Smooth muscle cell (in vitro differentiated cells): Measurements from ENCODE around the gene NOS1AP. TPM values are rescaled to one million over a fixed set of nuclear protein-coding genes. Genes with fewer than 3 reads are reported as not detected.

Experiments used
- DNase-seq: peaks from one replicate; lab custom pipeline; 2025; ENCODE audit not compliant: unreplicated experiment; lab: John Stamatoyannopoulos, UW
- H2AFZ ChIP-seq: fragments of 200-600 bp; sonication (generic); 2 replicates; pipeline ENCODE4 v1.6.0; 2016; ENCODE audit warnings: antibody characterized with exemption, low read depth, mild to moderate bottlenecking
- H3F3A ChIP-seq: fragments of 200-600 bp; sonication (generic); 2 replicates; pipeline ENCODE4 v1.6.0; 2017; ENCODE audit warnings: antibody characterized with exemption, low read depth
- H3K27ac ChIP-seq: fragments of 200-600 bp; sonication (generic); 2 replicates; pipeline ENCODE4 v1.5.1; 2016; ENCODE audit warnings: low read depth, mild to moderate bottlenecking
- H3K27me3 ChIP-seq: fragments of 200-600 bp; sonication (generic); 2 replicates; pipeline ENCODE4 v1.6.1; 2016; ENCODE audit warnings: low read depth, mild to moderate bottlenecking
- H3K36me3 ChIP-seq: fragments of 200-600 bp; sonication (generic); 2 replicates; pipeline ENCODE4 v1.5.1; 2016; ENCODE audit warnings: low read depth
- H3K4me1 ChIP-seq: fragments of 200-600 bp; sonication (generic); 2 replicates; pipeline ENCODE4 v1.5.1; 2016; ENCODE audit warnings: low read depth
- H3K4me2 ChIP-seq: fragments of 200-600 bp; sonication (generic); 2 replicates; pipeline ENCODE4 v1.6.0; 2016; ENCODE audit warnings: mild to moderate bottlenecking
- H3K4me3 ChIP-seq: fragments of 200-600 bp; sonication (generic); 2 replicates; pipeline ENCODE4 v1.5.1; 2016; ENCODE audit warnings: mild to moderate bottlenecking
- H3K79me2 ChIP-seq: fragments of 200-600 bp; sonication (generic); 2 replicates; pipeline ENCODE4 v1.6.0; 2016; ENCODE audit warnings: low read depth, mild to moderate bottlenecking
- H3K9ac ChIP-seq: fragments of 200-600 bp; sonication (generic); 2 replicates; pipeline ENCODE4 v1.6.0; 2016; ENCODE audit warnings: low read depth
- H3K9me3 ChIP-seq: fragments of 200-600 bp; sonication (generic); replicated peaks from 2 replicates; pipeline ENCODE4 v1.5.1; 2016; ENCODE audit warnings: low read depth
- H4K20me1 ChIP-seq: fragments of 200-600 bp; sonication (generic); 2 replicates; pipeline ENCODE4 v1.6.0; 2016; ENCODE audit warnings: low read depth
- CTCF ChIP-seq: fragments of 200-600 bp; sonication (generic); IDR thresholded peaks from 2 replicates; pipeline ENCODE4 v1.5.1; 2017; ENCODE audit warnings: borderline replicate concordance, mild to moderate bottlenecking, antibody characterized with exemption; ENCODE audit not compliant: insufficient read depth, poor library complexity, severe bottlenecking
- WGBS: methylation state at CpG from one replicate; pipeline ENCODE4 v1.1.7; 2016; ENCODE audit warnings: low lambda C conversion rate; 5-methylcytosine and 5-hydroxymethylcytosine counted together
- polyA plus RNA-seq: library from polyadenylated mRNA; unstranded; fragments of >200 nt; fragmentation: Nextera tagmentation; extraction: Ambion mirVana; gene quantifications from 2 replicates; pipeline ENCODE4 v1.2.1, GENCODE V29; 2016
- total RNA-seq: library from RNA; depleted of rRNA; stranded (reverse); fragments of >200 nt; gene quantifications from 2 replicates; pipeline ENCODE4 v1.2.3, GENCODE V29; 2014

NOS1AP gene
- total and polyA plus RNA-seq, 2 experiments from 2014 or later: 0.54 to 0.80 TPM

- no peak for DNase-seq
- no peaks in the 10 kb centered on the region for H3K79me2 ChIP-seq
- H3K27ac ChIP-seq: no peak overlapping the region
- no peak overlapping the region for H2AFZ ChIP-seq
- H3F3A ChIP-seq: no peaks in the 10 kb centered on the region
- no peak overlapping the region for H3K9ac ChIP-seq
- H3K36me3 ChIP-seq: no peaks in the 10 kb centered on the region
- TF ChIP-seq CTCF: no peak
- no peaks in the 10 kb centered on the region for H4K20me1 ChIP-seq
- no peak overlapping the region for H3K4me2 ChIP-seq
- H3K4me1 ChIP-seq: no peaks in the 10 kb centered on the region
- H3K4me3 ChIP-seq: no peak overlapping the region
- no peaks in the 10 kb centered on the region for H3K9me3 ChIP-seq
- peaks cover 4% of the 10 kb centered on the region for H3K27me3 ChIP-seq
Observed at GRCh38 chr1:162333991-162334390, 264.5 kb downstream of the NOS1AP start.

DNA sequence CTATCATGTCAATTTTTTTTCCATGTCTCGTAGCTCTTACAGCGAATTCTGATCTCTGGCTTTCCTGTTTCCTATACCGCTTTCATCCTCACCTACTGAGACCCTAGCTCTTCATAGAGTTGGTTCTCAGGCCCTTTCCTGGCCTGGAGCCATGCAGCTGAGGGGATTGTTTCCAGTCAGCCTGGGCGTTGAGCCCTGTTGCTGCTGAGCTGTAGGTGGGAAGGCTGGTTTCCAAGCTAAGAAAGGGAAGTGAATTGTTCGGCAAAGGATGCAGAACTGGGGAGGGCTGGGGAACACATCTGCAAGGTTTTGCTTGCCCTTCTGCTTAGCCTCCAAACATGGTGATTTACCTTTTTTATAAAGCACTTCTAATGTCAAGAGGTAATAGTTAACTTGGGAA, 265.6 kb downstream of the NOS1AP start:
- WGBS: 97% methylated on average over 5 of the region's 5 CpGs
- no peak for DNase-seq
- H3K36me3 ChIP-seq: no peaks in the 10 kb centered on the region
- no peaks in the 10 kb centered on the region for H3K27me3 ChIP-seq
- no peaks in the 10 kb centered on the region for H3K9me3 ChIP-seq
- H3K27ac ChIP-seq: no peak overlapping the region
- H3K9ac ChIP-seq: no peak overlapping the region
- no peak overlapping the region for H3K4me3 ChIP-seq
- TF ChIP-seq CTCF: no peak
- H3K4me1 ChIP-seq: no peaks in the 10 kb centered on the region
- H4K20me1 ChIP-seq: no peaks in the 10 kb centered on the region
- H2AFZ ChIP-seq: no peak overlapping the region
- no peaks in the 10 kb centered on the region for H3K79me2 ChIP-seq
- H3F3A ChIP-seq: no peaks in the 10 kb centered on the region
- H3K4me2 ChIP-seq: no peak overlapping the region

GRCh38 chr1:162336621-162337285, 267.3 kb downstream of the NOS1AP start:
- Histone ChIP-seq H3K27me3 (no peaks in the 10 kb centered on the region), H3F3A (no peaks in the 10 kb centered on the region), H3K9ac (no peak overlapping the region), H3K79me2 (no peaks in the 10 kb centered on the region), H2AFZ (no peak overlapping the region), H3K36me3 (no peaks in the 10 kb centered on the region), H3K4me1 (no peaks in the 10 kb centered on the region), H3K4me3 (no peak overlapping the region), H3K4me2 (no peak overlapping the region), H4K20me1 (no peaks in the 10 kb centered on the region), H3K9me3 (no peaks in the 10 kb centered on the region), H3K27ac (no peak overlapping the region)
- no peak for DNase-seq
- TF ChIP-seq CTCF: no peak
- 90% methylated on average over 7 of the region's 7 CpGs for WGBS

- H3K4me3 ChIP-seq: no peak overlapping the region
- H4K20me1 ChIP-seq: no peaks in the 10 kb centered on the region
- no peak overlapping the region for H3K9ac ChIP-seq
Observed at GRCh38 chr1:162342452-162342983, 273.0 kb downstream of the NOS1AP start.

More at GRCh38 chr1:162342452-162342983, 273.0 kb downstream of the NOS1AP start:
- WGBS: 86% methylated on average over 1 of the region's 1 CpG
- H3K36me3 ChIP-seq: no peaks in the 10 kb centered on the region
- TF ChIP-seq CTCF: no peak
- H3K4me1 ChIP-seq: no peaks in the 10 kb centered on the region
- H3K27me3 ChIP-seq: no peaks in the 10 kb centered on the region
- no peaks in the 10 kb centered on the region for H3K9me3 ChIP-seq
- no peak overlapping the region for H3K4me2 ChIP-seq
- H2AFZ ChIP-seq: no peak overlapping the region
- no peaks in the 10 kb centered on the region for H3F3A ChIP-seq
- H3K27ac ChIP-seq: no peak overlapping the region
- H3K79me2 ChIP-seq: no peaks in the 10 kb centered on the region
- no peak for DNase-seq
